CD4-positive, alpha-beta T cell treated with Interleukin-1 beta for 1 hour (primary cell): ENCODE measurements around the gene C11orf98.
A peak's percentile ranks its signal among the peaks of the same experiment; 100 is the strongest.
"Not testable (repeated sequence)": the region's sequence is repeated elsewhere in the genome, so short reads cannot be mapped to it uniquely, and the experiment has no call there.

Experiments
- DNase-seq, 2 donors: peaks; one replicate each; pipeline ENCODE4 v3.0.0-alpha.2; 2020 to 2022

Gene C11orf98

DNA sequence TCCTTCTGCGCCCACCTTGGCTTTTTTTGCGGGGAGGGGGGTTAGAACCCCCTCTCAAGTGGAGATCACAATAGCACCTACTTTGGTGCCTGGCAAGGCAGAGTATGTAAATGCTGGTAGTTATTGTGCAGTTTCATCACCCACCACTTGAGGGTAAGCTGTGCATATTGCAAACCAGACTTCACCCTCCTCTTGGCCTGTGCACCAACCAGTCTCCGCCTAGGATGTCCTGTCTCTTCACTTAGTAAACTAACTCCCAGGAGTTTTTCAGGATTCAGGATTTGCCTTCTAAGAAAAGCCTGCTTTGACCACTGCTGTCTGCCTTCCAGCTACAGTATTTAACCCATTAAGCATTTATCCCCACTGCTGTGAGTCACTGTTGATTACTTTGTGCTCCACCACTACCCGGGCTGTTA is 15.8 kb upstream of the C11orf98 start:
- peak; percentile 21 to 60 for DNase-seq

DNA sequence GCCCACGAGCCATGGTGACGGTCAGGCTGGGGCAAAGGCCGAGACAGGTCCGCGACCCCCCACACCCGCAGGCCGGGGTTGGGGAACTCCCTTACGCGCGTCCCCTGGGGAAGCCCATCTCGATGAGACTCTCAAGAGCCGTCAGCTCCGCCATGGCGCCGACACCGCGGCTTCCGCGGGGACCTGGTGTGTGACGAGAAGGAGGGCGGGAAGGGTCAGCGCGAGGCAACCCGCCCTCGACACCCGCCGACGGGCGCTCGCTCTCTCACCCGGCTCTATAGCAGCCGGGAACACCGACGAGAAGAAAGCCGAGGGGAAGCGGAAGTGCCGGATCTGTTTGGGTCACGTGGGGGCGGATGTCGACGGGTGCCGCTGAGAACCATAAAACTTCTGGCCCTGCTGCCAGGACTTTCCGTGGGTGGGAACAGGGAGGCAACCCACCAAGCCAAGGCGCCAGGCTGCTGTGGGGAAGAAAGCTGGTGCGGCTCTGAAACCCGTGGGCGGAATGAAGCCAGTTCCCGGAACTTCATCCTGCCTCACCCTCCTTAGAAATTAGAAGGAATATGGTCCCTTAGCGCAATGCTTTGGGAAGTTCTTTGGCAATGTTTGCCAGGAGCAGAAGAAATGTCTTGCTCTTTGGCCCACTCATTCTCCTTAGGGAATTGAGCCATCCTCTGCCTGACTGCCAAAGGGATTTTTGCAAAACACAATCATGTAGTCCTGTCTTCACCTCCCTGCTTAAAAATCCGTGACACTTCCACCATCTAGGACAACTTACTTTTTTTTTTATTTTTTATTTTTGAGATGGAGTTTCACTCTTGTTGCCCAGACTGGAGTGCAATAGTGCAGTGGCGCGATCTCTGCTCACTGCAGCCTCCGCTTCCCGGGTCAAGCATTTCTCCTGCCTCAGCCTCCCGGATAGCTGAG is 14.0 kb upstream of the C11orf98 start, which contains the start of gene UBXN1:
Gene UBXN1 (minus strand): TSS at position 304 of the 927 bp plus-strand sequence. CDS start 150 bp downstream, at position 154.
- peak; percentile 85 to 87 for DNase-seq

GRCh38 chr11:62678433-62678769 is 13.4 kb upstream of the C11orf98 start:
- no peak for DNase-seq

- no peak for DNase-seq
These were observed 12.7 kb upstream of the C11orf98 start for GRCh38 chr11:62677714-62678113.

DNA sequence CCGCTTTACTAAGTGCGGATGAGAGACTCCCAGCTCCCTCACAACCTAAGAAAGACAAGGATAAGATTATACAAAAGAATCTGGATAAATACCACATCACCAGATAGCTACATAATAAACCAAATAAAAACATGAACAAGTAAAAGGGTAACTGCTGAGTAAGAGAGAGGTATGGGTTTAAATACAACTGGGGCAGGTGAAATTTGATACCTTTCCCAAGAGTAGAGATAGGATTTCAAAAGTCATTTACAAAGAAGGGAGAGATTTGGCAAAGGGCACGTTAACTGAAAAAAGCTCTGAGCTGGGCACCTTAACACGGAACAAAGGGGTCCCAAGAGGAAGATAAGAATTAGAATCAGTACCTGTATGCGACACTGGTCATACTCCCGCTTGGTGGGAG is 12.1 kb upstream of the C11orf98 start:
- DNase-seq: no peak

- DNase-seq: no peak
These were observed 11.7 kb upstream of the C11orf98 start for GRCh38 chr11:62676698-62677097.

DNA sequence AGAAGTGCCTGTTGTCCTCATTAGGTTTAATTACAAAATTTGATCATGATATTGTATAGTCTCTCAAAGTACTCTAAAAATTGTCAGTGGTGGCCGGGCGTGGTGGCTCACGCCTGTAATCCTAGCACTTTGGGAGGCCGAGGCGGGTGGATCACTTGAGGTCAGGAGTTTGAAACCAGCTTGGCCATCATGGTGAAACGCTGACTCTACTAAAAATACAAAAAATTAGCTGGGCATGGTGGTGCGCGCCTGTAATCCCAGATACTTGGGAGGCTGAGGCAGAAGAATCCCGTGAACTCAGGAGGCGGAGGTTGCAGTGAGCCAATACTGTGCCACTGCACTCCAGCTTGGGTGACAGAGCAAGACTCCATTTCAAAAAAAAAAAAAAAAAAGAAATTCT is 10.4 kb upstream of the C11orf98 start:
- not testable (repeated sequence) for DNase-seq

- DNase-seq: no peak
These were observed 8.2 kb upstream of the C11orf98 start for GRCh38 chr11:62673196-62673525.

DNA sequence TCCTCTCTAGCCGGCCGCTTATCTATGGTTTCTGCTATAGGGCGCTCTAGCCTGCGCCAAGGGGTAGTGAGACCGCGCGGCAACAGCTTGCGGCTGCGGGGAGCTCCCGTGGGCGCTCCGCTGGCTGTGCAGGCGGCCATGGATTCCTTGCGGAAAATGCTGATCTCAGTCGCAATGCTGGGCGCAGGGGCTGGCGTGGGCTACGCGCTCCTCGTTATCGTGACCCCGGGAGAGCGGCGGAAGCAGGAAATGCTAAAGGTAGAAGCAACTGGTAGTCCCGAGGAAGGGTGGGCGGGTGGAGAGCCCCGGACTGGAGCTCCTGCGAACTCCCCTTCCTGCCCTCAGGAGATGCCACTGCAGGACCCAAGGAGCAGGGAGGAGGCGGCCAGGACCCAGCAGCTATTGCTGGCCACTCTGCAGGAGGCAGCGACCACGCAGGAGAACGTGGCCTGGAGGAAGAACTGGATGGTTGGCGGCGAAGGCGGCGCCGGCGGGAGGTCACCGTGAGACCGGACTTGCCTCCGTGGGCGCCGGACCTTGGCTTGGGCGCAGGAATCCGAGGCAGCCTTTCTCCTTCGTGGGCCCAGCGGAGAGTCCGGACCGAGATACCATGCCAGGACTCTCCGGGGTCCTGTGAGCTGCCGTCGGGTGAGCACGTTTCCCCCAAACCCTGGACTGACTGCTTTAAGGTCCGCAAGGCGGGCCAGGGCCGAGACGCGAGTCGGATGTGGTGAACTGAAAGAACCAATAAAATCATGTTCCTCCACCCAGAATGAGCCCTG is 6.8 kb upstream of the C11orf98 start, which contains the start of the genes LBHD1 and UQCC3:
Gene LBHD1 (minus strand): TSS at position 660 of the 782 bp plus-strand sequence. CDS start 2,236 bp downstream, outside the sequence.
Gene UQCC3 (plus strand): TSS at position 66 of the 782 bp plus-strand sequence. CDS start 73 bp downstream, at position 139.
- DNase-seq: peak; percentile 75 to 84

DNA sequence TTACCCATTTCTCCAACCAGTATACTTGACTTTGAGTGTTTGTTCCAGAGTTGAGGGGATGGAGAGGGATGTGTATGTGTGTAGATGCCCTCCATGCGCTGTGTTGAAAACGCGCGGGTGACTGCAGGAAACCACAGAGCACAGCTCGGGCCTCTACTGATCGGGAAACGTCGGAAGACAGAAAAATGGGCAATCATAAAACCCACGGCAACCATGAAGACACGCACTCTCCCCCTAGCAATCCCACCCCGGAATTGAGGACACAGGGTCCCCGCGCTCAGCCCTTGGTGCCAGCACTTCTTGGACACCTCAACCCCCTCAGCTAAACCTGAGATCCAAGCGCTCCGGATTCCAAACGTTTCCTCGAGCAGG is 6.2 kb upstream of the C11orf98 start:
- DNase-seq: no peak

- DNase-seq: no peak
These were observed 4.6 kb upstream of the C11orf98 start for GRCh38 chr11:62669420-62670161.

GRCh38 chr11:62667460-62667859 is 2.5 kb upstream of the C11orf98 start:
- no peak for DNase-seq

GRCh38 chr11:62666259-62666926 is 1.4 kb upstream of the C11orf98 start:
- DNase-seq: no peak

GRCh38 chr11:62665599-62666258 is 719 bp upstream of the C11orf98 start:
- peak; percentile 65 to 69 for DNase-seq

DNA sequence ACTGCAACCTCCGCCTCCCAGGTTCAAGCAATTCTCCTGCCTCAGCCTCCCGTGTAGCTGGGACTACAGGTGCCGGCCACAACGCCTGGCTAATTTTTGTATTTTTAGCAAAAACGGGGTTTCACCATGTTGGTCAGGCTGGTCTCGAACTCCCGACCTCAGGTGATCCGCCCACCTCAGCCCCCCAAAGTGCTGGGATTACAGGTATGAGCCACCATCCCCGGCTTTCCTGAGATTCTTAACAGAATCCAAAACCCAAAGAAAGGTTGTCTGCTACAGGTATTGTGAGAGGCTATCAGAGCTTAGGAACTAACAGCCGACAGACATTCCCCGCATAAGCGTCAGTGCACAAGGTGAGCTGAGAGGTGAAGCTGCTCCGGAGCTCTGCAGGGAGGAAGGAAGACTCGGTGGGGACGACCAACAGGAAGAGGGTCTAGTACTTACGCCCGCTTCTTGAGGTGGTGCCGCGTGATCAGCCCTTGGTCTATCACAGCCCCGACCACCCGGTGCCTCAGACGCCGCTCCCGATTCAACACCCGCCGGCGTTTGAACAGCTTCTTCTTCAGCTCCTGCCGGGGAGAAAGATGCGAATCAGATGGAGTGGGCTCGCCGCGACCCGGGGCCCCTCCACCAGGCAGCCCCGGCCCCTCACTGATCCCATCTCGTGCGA is 470 bp downstream of the C11orf98 start:
- DNase-seq: peak; percentile 61 to 63

- DNase-seq: no peak
These were observed 8.1 kb downstream of the C11orf98 start for GRCh38 chr11:62656796-62657429.

- DNase-seq: no peak
These were observed 10.7 kb downstream of the C11orf98 start for GRCh38 chr11:62654297-62654696.

DNA sequence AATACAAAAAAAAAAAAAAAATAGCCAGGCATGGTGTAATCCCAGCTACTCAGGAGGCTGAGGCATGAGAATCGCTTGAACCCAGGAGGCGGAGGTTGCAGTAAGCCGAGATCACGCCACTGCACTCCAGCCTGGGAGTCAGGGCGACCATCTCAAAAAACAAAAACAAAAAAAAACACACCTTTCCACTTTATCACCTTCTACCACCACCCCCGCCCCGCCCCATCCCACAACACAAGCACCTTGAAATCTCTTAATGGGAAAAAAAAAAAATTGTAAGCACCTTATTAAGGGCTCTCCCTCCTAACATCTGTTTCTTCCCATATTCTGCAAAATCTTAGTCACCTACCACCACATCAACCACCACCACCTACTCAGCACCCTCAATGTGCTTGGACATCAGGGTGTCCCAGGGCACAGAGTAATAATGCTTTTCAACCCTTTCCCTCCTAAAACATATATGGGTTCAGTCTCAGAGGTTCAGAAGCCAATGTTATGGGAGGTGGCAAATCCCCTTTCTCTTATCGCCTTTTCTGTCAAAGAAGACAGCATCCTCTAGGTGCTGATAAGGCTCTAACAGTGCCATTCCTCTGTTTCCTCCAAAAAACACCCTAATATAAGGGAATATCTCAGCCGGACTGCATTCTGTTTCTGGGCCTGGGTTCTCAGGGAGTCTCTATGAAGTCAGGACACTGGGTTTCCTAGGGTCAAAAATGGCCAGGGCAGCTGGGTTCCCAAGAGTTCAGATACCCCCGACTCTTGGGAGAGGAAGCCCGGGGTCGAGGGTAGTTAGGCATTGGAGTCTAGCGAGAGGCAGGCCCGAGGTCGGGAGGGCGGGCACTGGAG is 12.6 kb downstream of the C11orf98 start:
- peak in 1 of 2 donors; percentile 69 for DNase-seq

GRCh38 chr11:62650283-62650682 is 14.7 kb downstream of the C11orf98 start:
- DNase-seq: not testable (repeated sequence)

DNA sequence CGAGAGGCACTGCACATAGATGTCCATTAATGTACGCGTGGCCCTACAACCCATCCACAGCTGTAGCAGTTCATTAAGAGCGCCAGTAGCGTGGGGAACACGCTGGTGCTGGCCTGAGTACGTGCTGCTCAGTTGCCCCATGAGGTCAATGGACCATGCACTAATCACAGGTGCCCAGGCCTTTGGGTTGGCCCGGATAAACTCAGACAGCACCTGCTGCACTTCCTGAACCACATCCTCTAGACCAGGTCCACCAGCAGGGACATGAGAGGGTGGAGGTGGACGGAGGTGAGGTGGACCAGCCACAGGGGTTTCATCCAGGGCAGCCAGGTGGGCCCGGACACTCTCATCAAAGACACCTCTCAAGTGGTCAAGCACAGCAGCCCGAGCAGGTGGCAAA is 15.5 kb downstream of the C11orf98 start:
- DNase-seq: no peak
